Neutrophil (primary cell): ENCODE results near the gene SNTG2.

Experiments
- H3K27ac ChIP-seq: fragments of 200-600 bp; sonication (generic); 2 replicates; pipeline ENCODE4 v1.5.1; 2016; ENCODE audit warnings: mild to moderate bottlenecking, moderate library complexity
- H3K27me3 ChIP-seq: fragments of 200-600 bp; sonication (generic); 2 replicates; pipeline ENCODE4 v1.6.0; 2016; ENCODE audit warnings: mild to moderate bottlenecking
- H3K36me3 ChIP-seq: fragments of 200-600 bp; sonication (generic); 2 replicates; pipeline ENCODE4 v1.5.1; 2017
- H3K4me1 ChIP-seq, 2 experiments: fragments of 200-600 bp in 1 of 2; sonication (generic) in 1 of 2; 1 replicate in 1 of 2; 2 replicates in 1 of 2; pipeline versions ENCODE4 v1.5.1 to v1.6.1; 2013 to 2016; ENCODE audit warnings: low read depth in 1 of 2, low read length in 1 of 2, mild to moderate bottlenecking in 1 of 2, moderate library complexity in 1 of 2; ENCODE audit not compliant: control insufficient read depth in 1 of 2, insufficient read depth in 1 of 2
- H3K4me3 ChIP-seq, 2 experiments: fragments of 200-600 bp in 1 of 2; sonication (generic) in 1 of 2; 1 replicate in 1 of 2; 2 replicates in 1 of 2; pipeline ENCODE4 v1.5.1; 2013 to 2016; ENCODE audit warnings: low read depth in 1 of 2, low read length in 1 of 2, mild to moderate bottlenecking in 1 of 2, moderate library complexity in 1 of 2
- H3K9me3 ChIP-seq: fragments of 200-600 bp; sonication (generic); 2 replicates; pipeline ENCODE4 v1.5.1; 2016
- TF ChIP-seq, protein P1 (sequence below): fragments of 200-600 bp; sonication (generic); IDR thresholded peaks from 2 replicates; pipeline ENCODE4 v1.5.1; 2016; ENCODE audit warnings: antibody characterized with exemption

The SNTG2 gene

DNA sequence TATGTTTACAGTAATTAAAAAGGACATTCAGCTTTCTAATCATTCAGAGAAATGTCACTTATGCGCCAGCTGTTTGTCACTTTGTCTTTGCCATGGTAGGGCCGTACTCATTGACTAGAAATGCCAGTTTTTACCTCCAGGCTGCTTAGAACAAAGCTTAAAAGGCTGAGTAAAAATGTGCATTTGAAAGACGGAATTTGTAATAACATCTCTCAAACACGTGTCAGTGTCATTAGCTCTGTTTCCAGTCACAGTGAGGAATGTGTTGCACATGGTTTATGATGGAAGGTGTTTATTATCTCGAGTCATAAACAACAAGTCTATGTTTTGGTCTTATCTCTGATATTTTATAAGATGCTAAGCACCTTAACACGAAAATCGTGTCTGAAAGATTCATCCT is 118.2 kb downstream of the SNTG2 start:
- Histone ChIP-seq H3K36me3 (no peaks in the 10 kb centered on the region), H3K4me1 (no peaks in the 10 kb centered on the region)

DNA sequence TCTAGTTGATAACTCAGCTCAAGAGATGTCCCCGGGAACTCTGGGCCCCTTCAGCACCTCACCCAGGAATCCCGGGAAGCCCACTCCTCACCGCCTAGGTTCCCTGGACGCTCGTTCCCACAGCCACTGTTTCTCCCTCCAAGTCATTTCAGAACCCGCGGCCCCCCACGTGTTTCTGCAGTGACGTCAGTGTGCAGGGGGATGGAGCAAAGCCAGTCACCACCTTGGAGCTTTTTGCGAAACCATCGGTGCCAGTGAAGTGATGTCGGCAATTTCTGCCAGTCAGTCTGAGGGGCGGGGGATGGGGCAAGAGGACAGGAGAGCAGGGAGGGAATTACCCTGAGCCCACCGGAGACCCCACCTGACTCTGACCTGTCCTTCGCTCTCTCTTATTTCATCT is 119.2 kb downstream of the SNTG2 start:
- Histone ChIP-seq H3K27me3 (no peaks in the 10 kb centered on the region), H3K36me3 (no peaks in the 10 kb centered on the region), H3K9me3 (no peaks in the 10 kb centered on the region), H3K4me3 (no peak overlapping the region), H3K27ac (no peak overlapping the region), H3K4me1 (no peaks in the 10 kb centered on the region)
- TF ChIP-seq, protein P1, sequence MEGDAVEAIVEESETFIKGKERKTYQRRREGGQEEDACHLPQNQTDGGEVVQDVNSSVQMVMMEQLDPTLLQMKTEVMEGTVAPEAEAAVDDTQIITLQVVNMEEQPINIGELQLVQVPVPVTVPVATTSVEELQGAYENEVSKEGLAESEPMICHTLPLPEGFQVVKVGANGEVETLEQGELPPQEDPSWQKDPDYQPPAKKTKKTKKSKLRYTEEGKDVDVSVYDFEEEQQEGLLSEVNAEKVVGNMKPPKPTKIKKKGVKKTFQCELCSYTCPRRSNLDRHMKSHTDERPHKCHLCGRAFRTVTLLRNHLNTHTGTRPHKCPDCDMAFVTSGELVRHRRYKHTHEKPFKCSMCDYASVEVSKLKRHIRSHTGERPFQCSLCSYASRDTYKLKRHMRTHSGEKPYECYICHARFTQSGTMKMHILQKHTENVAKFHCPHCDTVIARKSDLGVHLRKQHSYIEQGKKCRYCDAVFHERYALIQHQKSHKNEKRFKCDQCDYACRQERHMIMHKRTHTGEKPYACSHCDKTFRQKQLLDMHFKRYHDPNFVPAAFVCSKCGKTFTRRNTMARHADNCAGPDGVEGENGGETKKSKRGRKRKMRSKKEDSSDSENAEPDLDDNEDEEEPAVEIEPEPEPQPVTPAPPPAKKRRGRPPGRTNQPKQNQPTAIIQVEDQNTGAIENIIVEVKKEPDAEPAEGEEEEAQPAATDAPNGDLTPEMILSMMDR: no peak

More for the DNA sequence above, 118.2 kb downstream of the SNTG2 start:
- Histone ChIP-seq H3K4me3 (no peak overlapping the region), H3K27me3 (no peaks in the 10 kb centered on the region), H3K27ac (no peak overlapping the region), H3K9me3 (no peaks in the 10 kb centered on the region)
- TF ChIP-seq, protein P1: no peak

DNA sequence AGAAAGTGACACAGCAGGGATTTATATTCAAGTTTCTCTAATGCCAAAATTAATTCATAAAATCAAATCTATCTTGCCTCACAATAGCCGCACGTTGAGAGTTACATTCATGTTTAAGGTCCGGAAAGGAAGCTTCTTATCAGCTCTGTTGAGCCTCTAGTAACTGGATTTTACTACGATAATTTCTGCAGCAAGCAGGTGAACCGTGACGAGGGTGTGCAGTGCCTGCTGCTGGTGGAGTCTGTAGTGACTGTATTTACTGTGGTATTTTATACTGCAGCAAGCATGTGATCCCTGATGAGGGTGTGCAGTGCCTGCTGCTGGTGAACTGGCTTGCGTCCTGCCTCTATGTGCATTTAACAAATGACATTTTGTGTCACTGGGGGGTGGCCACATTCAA is 120.0 kb downstream of the SNTG2 start:
- no peaks in the 10 kb centered on the region for H3K36me3 ChIP-seq
- TF ChIP-seq, protein P1: no peak
- no peaks in the 10 kb centered on the region for H3K9me3 ChIP-seq
- no peak overlapping the region for H3K4me3 ChIP-seq
- no peaks in the 10 kb centered on the region for H3K4me1 ChIP-seq
- H3K27ac ChIP-seq: no peak overlapping the region
- H3K27me3 ChIP-seq: no peaks in the 10 kb centered on the region

DNA sequence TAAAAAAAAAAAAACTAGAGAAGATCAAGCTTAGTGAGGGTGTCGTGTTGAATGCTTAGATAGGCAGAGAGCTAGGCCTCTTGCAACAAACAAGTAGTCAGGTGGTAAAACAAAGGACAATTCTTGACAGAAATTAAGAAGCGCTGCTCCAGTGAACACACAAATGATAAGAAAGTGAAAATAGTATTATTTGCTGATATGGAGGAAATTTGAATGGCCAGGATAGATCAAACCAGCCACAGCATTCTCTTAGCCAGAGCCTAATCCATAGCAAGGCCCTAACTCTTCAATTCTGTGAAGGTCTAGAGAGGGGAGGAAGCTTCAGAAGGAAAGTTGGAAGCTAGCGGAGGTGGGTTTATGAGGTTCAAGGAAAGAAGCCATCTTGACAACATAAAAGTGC is 121.0 kb downstream of the SNTG2 start:
- TF ChIP-seq, protein P1: no peak
- Histone ChIP-seq H3K36me3 (no peaks in the 10 kb centered on the region), H3K27ac (no peak overlapping the region), H3K4me3 (no peak overlapping the region), H3K27me3 (no peaks in the 10 kb centered on the region), H3K9me3 (no peaks in the 10 kb centered on the region), H3K4me1 (no peaks in the 10 kb centered on the region)

DNA sequence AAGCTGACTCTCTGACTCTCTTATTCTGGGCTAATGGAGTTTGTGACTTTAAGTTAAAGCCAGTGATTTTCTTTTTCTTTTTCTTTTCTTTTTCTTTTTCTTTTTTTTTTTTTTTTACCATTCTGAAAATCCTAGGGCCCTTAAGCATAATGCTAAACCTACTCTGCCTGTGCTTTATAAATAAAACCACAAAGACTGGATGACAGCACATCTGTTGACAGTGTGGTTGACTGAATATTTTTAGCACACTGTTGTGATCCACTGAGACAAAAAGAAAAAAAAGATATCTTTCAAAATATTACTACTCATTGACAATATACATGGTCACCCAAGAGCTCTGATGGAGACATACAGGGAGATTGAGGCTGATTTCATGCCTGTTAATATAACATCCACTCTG is 121.6 kb downstream of the SNTG2 start:
- TF ChIP-seq, protein P1: no peak
- H3K36me3 ChIP-seq: no peaks in the 10 kb centered on the region
- no peaks in the 10 kb centered on the region for H3K27me3 ChIP-seq
- H3K9me3 ChIP-seq: no peaks in the 10 kb centered on the region
- no peaks in the 10 kb centered on the region for H3K4me1 ChIP-seq
- H3K4me3 ChIP-seq: no peak overlapping the region
- no peak overlapping the region for H3K27ac ChIP-seq

DNA sequence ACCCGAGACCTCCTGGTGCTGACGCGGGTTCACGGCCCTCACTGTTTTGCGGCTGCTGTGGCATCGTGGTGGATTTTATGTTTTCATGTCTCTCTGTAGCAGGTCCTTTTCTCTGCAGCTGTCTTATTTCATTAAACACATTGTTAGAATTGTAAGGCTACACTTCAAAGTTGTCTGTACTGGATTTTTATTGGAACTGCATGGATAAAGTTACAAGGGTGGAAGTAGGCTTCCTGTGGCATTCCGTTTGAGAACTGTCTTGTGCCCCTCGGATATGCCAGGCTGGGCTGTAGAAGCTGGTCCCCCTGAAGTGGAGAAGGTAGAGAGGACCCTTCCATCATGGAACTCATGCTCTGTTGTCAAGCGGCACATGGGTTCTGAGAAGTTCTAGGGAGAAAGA is 127.3 kb downstream of the SNTG2 start:
- Histone ChIP-seq H3K27ac (no peak overlapping the region), H3K4me3 (no peak overlapping the region), H3K36me3 (no peaks in the 10 kb centered on the region), H3K9me3 (no peaks in the 10 kb centered on the region), H3K4me1 (no peaks in the 10 kb centered on the region), H3K27me3 (no peaks in the 10 kb centered on the region)
- TF ChIP-seq, protein P1: no peak
